T-helper 2 cell treated with Interferon-gamma antibody and Interleukin-4, amounts not matched to agents 100 ng/mL and 5 ng/mL, for 36 hours (primary cell): ENCODE data around the gene FAM131A. TPM values are rescaled to one million over a fixed set of nuclear protein-coding genes. Genes with fewer than 3 reads are reported as not detected.

Experiments used
- intact Hi-C: fragments of 100-400 bp; cut with micrococcal nuclease; formaldehyde crosslinking; loops from one replicate; pipeline ENCODE4 v1.15.1; 2023
- total RNA-seq: library from RNA; stranded (reverse); gene quantifications from 2 replicates; pipeline ENCODE4 v1.2.3, GENCODE V29; 2022

FAM131A gene
- total RNA-seq, 1 donor from 2014 or later: 5.3 TPM

- intact Hi-C loops: loop anchor here (2.0 kb wide), 1 partner anchor 18 kb away; the partner anchor contains the start of gene FAM131A
Observed at GRCh38 chr3:184354754-184355153, 17.4 kb downstream of the FAM131A start.

- intact Hi-C loops: loop anchor here (2.0 kb wide), 1 partner anchor 19 kb away; the partner anchor contains the start of gene FAM131A
Observed at GRCh38 chr3:184355261-184356040, 18.1 kb downstream of the FAM131A start.

- intact Hi-C loops: no loop called here
Observed at GRCh38 chr3:184357248-184358123, 20.1 kb downstream of the FAM131A start.

GRCh38 chr3:184358124-184358767 lies 20.8 kb downstream of the FAM131A start:
- intact Hi-C loops: no loop called here

DNA sequence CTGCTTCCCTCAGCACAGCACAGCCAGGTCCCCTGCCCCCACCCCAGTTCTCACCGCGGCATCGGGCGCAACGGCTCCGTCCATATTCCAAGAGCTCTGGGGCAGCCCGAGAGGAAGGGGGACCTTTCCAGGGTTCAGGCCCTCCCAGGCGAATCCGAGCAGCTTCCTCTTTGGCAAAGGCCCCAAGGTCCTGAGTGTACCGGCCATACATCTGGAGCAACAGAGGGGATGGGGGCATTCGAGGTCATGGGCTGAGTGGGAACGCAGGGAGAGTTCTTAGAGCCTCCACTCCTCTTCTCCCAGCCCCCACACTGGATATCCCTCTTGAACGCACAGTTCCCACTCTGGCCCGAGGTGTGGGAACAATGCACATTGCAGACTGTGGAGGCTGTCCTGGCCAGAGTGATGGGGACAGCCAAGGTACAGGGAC lies 21.5 kb downstream of the FAM131A start:
- intact Hi-C loops: no loop called here

DNA sequence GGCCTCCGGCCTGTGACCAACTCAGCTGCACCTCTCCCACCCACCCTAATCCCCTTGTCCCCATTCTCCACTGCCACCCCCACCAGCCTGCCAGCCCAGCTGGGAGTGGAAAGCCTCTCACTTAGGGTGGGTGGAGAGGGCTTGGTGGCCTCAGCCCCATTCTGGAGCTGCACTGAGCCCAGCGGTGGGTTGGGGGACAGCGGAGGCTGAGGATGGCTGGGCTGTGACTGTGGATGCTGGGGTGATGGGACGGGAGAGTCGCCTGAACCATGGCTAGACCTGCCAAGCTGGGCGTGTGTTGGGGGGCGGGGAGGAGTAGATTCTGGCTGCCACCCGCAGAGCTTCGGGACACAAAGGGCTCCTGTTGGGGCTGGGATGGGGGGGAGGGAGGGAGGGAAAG lies 22.2 kb downstream of the FAM131A start:
- intact Hi-C loops: loop anchor here (10.0 kb wide), 1 partner anchor 355 kb away; the partner anchor contains the start of gene MAGEF1

DNA sequence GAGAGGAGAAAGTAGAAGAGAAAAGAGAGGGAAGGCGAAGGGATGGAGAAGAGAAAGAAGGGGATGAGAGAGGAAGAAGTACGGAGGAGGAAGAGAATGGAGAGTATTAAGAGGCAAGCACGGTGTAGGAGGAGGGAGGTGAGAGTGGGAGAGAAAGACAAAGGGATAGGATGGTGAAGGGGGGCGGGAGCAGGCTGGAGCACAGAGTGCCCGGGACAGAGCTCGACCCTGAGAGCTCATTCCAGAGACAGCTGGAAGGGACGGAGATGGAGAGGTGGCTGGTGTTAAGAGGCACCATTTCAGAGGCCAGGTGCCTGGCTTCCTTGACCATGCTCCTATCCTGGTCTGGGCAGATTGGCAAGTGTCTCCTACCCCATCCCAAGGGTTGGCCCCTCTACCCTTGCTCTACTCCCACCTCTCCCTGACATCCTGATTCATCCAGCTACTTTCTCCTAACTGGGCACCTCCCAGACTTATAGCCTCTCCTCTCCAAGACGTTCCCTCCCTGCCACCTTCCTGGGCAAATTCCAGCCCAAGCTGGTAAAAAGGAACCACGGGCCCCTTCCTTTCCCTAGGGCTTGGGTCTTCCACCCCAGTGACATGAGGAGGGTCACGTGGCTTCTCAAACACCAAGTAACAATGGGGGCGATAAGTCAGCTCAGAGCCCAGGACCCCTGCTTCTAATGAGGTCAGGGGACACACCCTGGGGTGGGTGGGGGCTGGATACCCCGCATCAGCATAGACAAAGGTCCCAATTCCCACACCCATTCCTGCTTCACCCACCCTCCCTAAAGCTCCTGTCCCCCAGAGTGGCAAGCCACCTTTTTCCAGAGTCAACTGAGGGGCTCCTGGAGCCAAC lies 22.9 kb downstream of the FAM131A start:
- intact Hi-C loops: loop anchor here (10.0 kb wide), 1 partner anchor 355 kb away; the partner anchor contains the start of gene MAGEF1

- intact Hi-C loops: loop anchor here (1.0 to 10.0 kb wide), 2 partner anchors 47 to 354 kb away; partner anchors contain the start of genes EIF4G1 and MAGEF1
Observed at GRCh38 chr3:184360929-184361531, 23.6 kb downstream of the FAM131A start.

GRCh38 chr3:184361532-184361931 lies 24.1 kb downstream of the FAM131A start, which contains the start of the genes CLCN2 and POLR2H:
Gene CLCN2, minus strand, starts transcription at chr3:184361605. Its CDS starts 126 bp downstream, at chr3:184361479.
Gene POLR2H, plus strand, starts transcription at chr3:184361710. Its CDS starts 1,783 bp downstream, at chr3:184363493.
- intact Hi-C loops: loop anchor here (1.0 to 10.0 kb wide), 2 partner anchors 47 to 353 kb away; partner anchors contain the start of genes EIF4G1 and MAGEF1

DNA sequence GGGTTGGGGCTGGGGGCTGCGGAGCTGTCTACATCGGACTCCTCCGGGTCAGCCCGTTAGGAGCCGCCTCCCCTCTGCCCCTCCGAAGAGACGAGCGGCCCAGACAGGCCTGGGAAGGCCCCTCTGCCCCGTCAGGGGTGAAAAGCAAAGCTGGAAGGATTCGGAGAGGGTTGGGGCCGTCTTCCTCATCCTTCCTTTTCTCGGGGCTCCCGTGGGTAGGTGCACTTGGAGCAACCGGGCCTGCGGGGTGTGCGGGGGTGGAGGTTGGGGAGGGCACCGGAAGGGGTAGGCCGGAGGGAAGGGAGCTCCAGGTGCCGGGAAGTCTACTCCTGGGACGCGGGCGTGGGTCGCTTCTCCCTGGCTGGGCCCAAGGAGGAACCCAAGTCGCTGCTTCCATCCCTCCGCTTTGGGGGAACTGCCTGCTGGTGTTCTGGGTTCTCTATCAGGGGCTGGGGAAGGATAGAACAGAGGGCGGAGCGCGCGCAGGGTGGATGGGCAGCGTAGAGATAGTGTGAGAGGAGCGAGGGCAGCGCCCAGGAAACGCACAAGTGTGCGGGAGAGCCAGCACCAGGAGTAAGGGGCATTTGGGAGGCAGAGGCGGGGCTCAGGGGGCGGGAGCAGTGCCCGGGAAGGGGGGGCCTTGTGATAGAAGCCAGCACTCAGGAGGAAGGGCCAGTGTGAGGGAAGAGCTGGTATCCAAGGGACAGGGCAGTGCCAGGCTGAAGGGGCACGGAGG lies 24.7 kb downstream of the FAM131A start:
- intact Hi-C loops: loop anchor here (1.0 to 10.0 kb wide), 4 partner anchors 48 to 477 kb away; partner anchors contain the start of genes EIF4G1, MAGEF1 and PARL

DNA sequence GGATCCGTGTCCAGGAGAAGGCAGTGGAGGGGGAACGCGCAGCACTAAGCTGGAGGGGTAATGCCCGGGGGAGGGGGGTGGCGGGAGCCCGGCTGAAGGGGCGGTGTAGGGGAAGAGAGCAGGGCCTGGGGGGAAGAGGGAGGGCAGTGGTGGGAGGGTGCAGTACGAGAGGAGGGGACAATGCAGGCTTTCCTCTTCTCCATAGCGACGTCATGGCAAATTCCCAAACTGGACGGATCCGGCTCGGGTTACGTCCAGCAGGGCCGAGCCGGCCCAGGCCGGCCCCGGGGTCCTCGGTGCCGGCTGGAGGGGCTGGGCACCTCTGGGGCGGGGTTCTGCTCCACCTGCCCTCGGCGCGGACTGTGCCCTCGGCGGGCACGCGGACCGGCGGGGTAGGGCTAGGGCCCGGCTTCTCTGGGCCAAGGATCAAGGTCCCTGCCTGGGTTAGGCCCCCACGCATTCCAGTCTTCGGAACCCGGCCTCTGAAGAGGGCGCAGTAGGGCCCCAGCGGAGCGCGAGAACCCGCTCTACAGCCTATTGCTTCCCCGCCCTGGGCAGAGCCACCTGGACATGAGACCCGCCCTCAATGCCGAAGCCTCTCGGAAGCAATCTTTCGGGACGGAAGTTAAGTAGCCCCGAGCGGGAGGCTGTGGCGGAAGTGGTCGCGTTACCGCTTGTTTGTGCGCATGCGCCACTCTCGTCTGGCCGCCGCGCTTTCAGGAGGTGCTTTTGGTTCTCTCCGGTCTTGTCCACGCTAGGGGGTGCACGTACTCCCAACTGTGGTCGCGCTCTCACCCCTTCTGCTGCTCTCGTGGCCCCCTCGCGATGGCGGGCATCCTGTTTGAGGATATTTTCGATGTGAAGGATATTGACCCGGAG lies 25.5 kb downstream of the FAM131A start:
- intact Hi-C loops: loop anchor here (1.0 to 10.0 kb wide), 8 partner anchors 28 to 478 kb away; partner anchors contain the start of genes AP2M1, EEF1AKMT4, MAGEF1 and PARL

DNA sequence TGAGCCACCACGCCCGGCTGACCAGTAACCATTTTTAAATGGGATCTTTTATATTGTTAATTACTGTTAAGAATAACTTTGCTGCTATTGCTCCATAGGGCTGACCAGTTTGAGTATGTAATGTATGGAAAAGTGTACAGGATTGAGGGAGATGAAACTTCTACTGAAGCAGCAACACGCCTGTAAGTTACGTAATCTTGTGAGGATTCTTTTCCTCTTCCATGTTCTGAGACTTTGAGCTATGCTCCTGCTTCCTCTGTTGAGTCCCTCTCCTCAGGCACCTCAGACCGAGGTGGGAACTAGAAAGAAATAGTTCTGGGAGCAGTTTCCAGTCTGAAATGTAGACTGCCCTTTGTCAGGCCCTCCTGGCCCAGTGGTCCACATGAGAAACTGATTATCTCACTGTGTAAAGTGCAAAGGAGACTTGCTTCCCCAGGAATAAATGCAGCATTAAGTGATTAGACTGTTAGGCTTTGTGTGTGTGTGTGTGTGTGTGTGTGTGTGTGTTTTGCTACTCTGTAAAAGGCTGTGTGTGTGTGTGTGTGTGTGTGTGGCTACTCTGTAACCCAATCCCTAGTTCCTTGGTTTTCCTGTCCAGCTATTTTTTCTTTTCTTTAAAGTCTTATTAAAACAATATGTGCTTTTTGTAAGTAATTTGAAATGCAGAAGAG lies 29.4 kb downstream of the FAM131A start:
- intact Hi-C loops: loop anchor here (10.0 kb wide), 1 partner anchor 348 kb away; the partner anchor contains the start of gene MAGEF1

DNA sequence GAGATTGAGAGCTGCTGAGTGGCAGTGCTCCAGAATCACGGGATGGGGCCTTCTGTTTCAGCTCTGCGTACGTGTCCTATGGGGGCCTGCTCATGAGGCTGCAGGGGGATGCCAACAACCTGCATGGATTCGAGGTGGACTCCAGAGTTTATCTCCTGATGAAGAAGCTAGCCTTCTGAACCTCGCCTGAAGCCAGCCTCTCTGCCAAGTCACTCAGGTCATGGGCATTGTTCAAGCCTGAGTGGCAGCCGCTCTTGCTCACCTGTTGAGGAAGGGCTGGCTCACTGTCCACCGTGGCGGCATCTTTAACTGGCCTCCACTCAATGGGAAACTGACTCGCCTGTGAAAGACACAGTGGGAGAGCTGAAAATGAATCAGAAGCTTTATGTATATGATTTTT lies 30.7 kb downstream of the FAM131A start:
- intact Hi-C loops: loop anchor here (10.0 kb wide), 1 partner anchor 347 kb away; the partner anchor contains the start of gene MAGEF1

GRCh38 chr3:184368586-184369183 lies 31.3 kb downstream of the FAM131A start:
- intact Hi-C loops: loop anchor here (10.0 kb wide), 1 partner anchor 346 kb away; the partner anchor contains the start of gene MAGEF1

- intact Hi-C loops: loop anchor here (1.0 to 5.0 kb wide), 2 partner anchors 46 to 173 kb away; no protein-coding TSS in a partner anchor
Observed at GRCh38 chr3:184371570-184372018, 34.2 kb downstream of the FAM131A start.

GRCh38 chr3:184372296-184372821 lies 35.0 kb downstream of the FAM131A start:
- intact Hi-C loops: loop anchor here (5.0 kb wide), 1 partner anchor 45 kb away; no protein-coding TSS in a partner anchor
